HG03045 (cell line): ENCODE data around the gene SLC17A7.

Experiments used
- ATAC-seq: cut with Tn5 transposase; IDR thresholded peaks from one replicate; pipeline ENCODE4 v1.9.1; 2021; ENCODE audit warnings: mild to moderate bottlenecking, moderate library complexity; ENCODE audit not compliant: unreplicated experiment

SLC17A7 gene

GRCh38 chr19:49411681-49412326 lies 29.5 kb downstream of the SLC17A7 start:
- no peak for ATAC-seq

GRCh38 chr19:49409441-49410029 lies 31.8 kb downstream of the SLC17A7 start:
- ATAC-seq = no peak

- ATAC-seq = no peak
Measured at GRCh38 chr19:49408816-49409440, 32.4 kb downstream of the SLC17A7 start.

GRCh38 chr19:49407482-49408015 lies 33.8 kb downstream of the SLC17A7 start:
- ATAC-seq = no peak

- ATAC-seq = no peak
Measured at GRCh38 chr19:49407079-49407478, 34.2 kb downstream of the SLC17A7 start.

GRCh38 chr19:49403404-49404187 lies 37.7 kb downstream of the SLC17A7 start:
- no peak for ATAC-seq

- ATAC-seq = no peak
Measured at GRCh38 chr19:49400029-49400428, 41.3 kb downstream of the SLC17A7 start.

DNA sequence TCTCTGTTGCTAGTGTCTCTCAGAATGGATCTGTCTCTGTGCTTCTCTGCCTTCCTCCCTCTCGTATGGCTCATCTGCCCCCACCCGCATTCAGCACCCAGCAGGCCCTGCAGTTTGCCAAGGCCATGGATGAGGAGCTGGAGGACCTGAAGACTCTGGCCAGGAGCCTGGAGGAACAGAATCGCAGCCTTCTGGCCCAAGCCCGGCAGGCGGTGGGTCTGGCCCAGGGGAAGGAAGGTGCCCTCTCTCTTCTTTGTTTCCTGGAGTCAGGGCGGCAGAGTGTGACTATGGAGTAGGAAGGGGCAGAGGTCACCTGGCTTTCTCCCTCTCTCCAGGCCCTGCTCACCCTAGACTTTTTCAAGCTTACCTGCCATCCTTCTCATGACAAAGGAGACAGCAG lies 42.4 kb downstream of the SLC17A7 start:
- ATAC-seq = no peak

DNA sequence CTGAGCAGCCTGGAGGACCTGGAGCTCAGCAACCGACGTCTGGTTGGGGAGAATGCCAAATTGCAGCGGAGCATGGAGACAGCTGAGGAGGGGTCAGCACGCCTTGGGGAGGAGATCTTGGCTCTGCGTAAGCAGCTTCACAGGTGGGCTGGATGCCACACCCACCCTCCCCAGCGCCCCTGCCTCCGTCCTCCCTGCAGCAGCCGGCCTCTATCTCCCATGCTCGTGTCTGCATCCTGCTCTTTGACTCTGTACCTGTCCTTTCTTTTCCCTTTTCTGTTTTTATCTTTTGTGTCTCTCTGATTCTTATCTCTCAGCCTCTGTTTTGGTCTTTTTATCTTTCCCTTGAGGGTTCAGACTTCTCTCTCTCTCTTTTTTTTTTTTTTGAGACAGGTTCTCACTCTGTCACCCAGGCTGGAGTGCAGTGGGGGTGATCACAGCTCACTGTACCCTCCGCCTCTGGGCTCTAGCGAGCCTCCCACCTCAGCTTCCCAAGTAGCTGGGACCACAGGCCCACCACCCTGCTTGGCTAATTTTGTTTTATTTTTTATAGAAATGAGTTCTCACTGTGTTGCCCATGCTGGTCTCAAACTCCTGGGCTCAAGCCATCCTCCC lies 43.2 kb downstream of the SLC17A7 start:
- no peak for ATAC-seq

GRCh38 chr19:49396738-49397505 lies 44.4 kb downstream of the SLC17A7 start:
- no peak for ATAC-seq

DNA sequence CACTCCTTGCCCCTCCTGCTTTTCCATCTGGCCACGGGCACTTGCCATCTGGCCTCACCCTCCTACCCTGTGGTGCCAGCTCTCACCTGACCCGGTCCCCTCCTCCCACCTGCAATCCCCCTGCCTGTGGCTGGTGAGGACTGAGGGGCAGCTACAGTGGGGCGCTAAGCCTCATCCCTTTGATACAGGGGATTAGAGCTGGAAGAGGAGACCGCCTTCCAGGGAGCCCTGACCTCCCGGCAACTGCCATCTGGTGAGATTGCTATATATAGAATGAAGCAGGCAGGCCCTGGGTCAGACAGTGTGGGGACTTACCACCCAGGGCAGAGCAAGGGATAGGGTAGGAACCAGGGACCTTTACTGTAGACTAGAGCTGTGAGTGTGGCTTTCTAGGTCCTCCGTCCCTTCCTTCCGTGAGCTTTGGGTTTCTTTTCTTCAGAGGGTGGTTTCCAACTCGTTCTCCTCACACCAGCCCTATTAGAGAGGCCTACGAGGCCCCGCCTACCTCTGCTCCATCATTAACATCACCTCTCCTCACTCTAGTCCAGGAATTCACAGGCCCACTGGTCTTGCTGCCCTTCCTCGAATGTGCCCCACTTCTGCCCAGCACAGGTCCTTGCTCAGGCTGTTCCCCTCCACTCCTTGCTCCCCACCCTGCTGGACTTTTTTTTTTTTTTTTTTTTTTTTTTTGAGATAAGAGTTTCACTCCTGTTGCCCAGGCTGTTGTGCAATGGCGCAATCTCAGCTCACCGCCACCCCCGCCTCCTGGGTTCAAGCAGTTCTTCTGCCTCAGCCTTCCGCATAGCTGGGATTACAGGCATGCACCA lies 45.5 kb downstream of the SLC17A7 start:
- no peak for ATAC-seq

DNA sequence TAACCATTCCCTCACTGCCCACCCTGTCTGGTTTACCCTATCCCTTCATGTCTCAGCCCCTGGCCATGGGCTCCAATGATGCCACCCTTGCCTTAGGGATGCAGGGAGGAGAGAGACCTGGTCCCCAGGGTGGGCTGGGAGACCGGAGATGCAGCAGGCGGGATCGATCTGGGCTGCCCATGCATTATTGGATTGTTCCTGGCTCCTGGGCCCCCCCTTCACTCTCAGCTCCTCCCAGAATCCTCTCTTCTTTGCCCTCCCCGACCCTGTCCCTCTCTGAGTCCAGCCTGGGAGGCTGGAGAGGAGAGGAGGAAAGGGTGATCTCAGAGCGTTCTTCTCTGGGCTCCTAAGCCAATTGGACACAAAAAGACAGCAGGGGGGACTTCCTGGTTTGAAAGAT lies 47.4 kb downstream of the SLC17A7 start:
- no peak for ATAC-seq

DNA sequence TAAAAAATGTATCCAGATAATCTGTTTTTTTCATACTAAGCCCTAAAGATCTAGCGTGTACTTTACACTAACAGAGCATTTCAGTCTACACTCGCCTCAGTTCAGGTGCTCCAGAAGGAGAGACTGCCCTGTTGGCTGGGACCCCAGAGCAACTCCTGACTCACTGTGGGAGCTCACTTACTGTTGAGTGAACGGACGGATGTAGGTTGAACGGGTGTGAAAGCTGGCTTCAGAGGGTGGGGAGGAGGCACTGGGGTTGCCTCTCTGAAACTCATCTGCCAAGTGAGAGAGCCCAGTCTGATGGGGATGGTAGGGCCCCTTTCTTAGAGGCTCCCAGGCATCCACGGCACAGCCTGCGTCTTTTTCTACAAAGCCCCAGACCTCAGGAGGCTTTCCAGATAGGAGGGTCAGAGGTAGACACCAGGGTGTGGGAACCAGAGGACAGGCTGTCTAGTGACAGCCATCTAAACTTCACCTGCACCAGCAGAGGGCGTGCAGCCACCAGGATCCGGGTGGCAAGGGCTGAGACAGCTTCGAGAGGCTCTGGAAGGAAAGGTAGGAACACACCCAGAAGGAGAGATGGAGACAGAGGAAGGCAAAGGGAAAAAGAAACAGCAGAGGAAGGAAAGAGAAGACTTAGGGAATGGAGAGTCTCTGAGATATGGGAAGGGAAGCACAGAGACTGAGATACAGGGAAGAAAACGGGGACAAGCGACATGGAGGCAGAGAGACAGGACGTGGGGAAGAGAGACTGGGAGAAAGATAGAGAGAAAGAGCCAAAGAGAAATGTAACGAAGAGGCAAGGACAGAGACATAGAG lies 49.5 kb downstream of the SLC17A7 start:
- no peak for ATAC-seq

DNA sequence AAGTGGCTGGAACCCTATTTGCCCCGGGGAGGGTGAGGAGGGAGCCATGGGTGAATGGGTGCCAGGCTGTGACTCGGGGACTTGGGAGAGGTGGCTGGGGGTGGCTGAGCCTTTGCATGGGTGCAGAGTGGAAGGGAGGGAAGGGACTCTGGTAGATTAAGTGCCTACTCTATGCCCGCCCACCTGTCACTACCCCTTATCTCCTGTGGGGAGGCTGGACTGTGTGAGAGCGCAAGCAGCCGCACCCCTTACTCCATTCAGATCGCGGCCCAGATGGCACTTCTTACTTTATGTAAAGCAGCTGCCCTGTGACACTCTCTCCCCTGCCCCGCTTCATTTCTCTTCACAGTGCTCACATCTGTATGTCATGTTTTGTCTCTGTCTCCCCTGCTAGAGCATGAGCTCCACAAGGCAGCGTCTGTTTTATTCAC lies 50.4 kb downstream of the SLC17A7 start:
- ATAC-seq = no peak

- ATAC-seq = no peak
Measured at GRCh38 chr19:49390131-49390928, 51.0 kb downstream of the SLC17A7 start.

DNA sequence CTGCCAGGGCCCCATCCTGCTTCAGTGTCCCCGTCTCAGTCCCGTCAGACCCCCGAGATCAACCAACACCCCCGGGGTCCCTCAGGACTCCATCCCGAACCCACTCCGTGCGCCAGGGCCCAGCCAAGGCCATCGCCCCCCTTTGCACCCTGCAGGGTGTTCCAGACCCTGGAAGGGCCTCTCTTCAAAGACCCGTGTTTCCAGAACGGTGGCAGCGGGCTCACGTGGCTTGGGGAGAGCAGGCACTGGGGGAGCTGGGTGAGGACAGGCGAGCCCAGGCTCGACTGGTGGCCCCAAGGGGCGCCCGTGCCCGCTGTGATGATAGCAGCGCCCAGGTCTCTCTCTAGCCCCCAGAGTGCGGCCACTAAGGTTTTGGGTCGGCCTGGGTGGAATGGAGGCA lies 51.9 kb downstream of the SLC17A7 start:
- ATAC-seq = no peak

DNA sequence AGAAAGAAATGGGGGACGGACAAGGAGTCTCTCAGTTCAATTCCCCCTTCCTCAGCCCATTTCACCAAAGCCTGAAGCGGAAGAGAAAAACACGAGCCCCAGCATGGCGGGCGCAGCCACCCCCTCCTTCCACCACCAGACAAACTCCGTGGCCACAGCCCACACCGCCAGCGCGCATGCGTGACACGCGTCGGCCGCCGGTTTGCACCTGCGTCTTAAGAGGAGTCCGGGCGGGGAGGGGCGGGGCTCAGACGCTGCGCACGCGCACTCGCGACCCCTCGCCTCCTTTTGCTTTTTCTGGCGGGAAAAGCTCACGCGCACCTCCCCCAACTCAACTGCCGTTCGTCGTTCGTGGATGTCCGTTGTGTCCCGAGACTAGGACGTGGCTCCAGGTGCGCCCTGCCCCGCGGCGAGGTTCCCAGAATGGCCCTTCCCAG lies 53.4 kb downstream of the SLC17A7 start, which contains the start of gene KASH5:
KASH5 (plus strand) TSS at position 314 of the 437 bp plus-strand sequence. CDS start 2,635 bp downstream, outside the sequence.
- peak; percentile 69 for ATAC-seq
